Omental fat pad (tissue), 4 donors: ENCODE results near the gene FBXO36. TPM values are rescaled to one million over a fixed set of nuclear protein-coding genes. Genes with fewer than 3 reads are reported as not detected.

Experiments
- ATAC-seq: fragments of 150-250 bp; one replicate; pipeline ENCODE4 v1.9.1; 2016; ENCODE audit warnings: mild to moderate bottlenecking, moderate library complexity; ENCODE audit not compliant: low FRiP score
- DNase-seq: peaks from one replicate; pipeline ENCODE4 v3.0.0-alpha.2; 2019; ENCODE audit warnings: low spot score
- total RNA-seq, 4 donors: library from RNA; depleted of rRNA; stranded (reverse); fragments of >200 nt; gene quantifications; one replicate each; pipeline ENCODE4 v1.1.0, GENCODE V29; 2016
- TF ChIP-seq, protein P1 (sequence below), 3 donors: fragments of 450-650 bp; IDR thresholded peaks; one replicate each; pipeline ENCODE4 v1.5.1; 2016 to 2017; ENCODE audit warnings: antibody characterized with exemption in 3 of 3, mild to moderate bottlenecking in 3 of 3, moderate library complexity in 2 of 3

FBXO36 gene
- total RNA-seq, 4 donors from 2014 or later: 1.1 to 3.5 (median 2.3) TPM

DNA sequence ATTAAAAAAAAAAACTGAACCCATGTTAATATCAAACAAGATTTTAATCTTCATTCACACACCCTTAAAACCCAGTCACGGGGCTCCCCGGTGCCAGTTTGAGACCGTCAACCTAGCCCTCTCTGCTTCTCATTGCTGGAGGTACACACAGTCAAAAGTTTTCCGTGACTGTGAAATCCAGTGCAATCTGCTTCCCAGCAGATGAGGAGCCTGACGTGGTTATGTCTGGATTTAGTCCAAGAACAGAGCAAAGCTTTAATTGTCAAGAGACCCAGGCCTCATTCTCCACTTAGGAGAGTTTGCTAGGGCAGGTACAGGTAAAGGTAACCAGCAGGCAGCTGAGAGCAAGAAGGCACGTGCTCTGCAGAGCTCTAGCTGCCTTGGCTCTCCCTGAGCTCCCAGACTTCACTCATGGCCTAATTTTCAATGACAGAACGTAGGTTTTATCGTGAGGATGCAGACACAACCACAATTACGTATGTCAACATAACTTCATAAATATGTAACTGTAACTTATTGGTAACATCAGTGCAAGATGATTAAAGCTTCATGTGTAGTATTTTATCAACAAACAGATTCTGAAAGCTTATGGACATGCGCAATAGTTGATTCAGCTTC, 90.1 kb downstream of the FBXO36 start:
- TF ChIP-seq, protein P1, sequence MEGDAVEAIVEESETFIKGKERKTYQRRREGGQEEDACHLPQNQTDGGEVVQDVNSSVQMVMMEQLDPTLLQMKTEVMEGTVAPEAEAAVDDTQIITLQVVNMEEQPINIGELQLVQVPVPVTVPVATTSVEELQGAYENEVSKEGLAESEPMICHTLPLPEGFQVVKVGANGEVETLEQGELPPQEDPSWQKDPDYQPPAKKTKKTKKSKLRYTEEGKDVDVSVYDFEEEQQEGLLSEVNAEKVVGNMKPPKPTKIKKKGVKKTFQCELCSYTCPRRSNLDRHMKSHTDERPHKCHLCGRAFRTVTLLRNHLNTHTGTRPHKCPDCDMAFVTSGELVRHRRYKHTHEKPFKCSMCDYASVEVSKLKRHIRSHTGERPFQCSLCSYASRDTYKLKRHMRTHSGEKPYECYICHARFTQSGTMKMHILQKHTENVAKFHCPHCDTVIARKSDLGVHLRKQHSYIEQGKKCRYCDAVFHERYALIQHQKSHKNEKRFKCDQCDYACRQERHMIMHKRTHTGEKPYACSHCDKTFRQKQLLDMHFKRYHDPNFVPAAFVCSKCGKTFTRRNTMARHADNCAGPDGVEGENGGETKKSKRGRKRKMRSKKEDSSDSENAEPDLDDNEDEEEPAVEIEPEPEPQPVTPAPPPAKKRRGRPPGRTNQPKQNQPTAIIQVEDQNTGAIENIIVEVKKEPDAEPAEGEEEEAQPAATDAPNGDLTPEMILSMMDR (IDR thresholded peaks at IDR 0.05): no peak
- DNase-seq (no peak), ATAC-seq (no peak)

- no peak for DNase-seq
- no peak for ATAC-seq
- TF ChIP-seq, protein P1 (IDR thresholded peaks at IDR 0.05): no peak
Measured at GRCh38 chr2:230016844-230017243, 94.5 kb downstream of the FBXO36 start.

GRCh38 chr2:230018153-230018552, 95.8 kb downstream of the FBXO36 start:
- TF ChIP-seq, protein P1 (IDR thresholded peaks at IDR 0.05): no peak

DNA sequence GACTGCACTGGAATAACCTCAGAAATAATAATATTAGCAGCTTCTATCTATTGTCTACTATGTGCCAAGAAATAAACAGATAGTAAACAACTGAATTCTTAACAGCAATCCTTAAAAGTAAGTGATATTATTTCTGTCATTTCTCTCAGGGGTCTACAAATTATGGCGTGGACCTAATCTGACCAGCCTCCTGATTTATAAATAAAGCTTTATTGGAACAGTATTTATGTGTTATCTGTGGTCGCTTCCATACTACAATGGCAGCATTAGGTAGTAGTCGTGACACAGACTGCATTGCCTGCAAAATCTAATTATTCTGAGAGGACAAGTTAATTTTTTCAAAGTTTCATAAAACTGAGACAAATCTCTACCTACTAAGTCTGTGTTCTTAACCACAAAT, 97.4 kb downstream of the FBXO36 start:
- ATAC-seq (no peak), DNase-seq (no peak)
- TF ChIP-seq, protein P1 (IDR thresholded peaks at IDR 0.05): no peak

More at GRCh38 chr2:230018153-230018552, 95.8 kb downstream of the FBXO36 start:
- ATAC-seq: no peak
- no peak for DNase-seq

DNA sequence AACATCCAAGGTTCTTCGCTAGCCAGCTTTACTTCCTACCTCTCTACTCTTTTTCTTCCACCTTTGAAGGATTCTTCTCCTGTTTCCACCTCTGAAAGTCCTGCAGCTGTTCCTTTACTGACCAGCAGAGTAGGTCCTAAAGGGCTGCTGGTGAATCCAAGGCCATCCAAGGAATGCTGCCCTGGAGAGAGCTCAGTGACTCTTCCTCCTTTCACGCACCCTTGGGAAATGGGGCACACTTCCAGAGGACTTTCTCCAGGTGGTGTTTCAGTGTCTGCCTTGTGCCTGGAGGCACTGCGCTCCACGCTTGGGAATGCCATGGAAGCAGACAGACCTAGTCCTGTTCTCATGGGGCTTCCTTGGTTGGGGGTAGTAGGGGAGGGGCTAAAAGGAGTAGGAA, 101.0 kb downstream of the FBXO36 start:
- DNase-seq: no peak
- TF ChIP-seq, protein P1 (IDR thresholded peaks at IDR 0.05): no peak
- ATAC-seq: no peak

- no peak for DNase-seq
- TF ChIP-seq, protein P1 (IDR thresholded peaks at IDR 0.05): no peak
- ATAC-seq: no peak
Measured at GRCh38 chr2:230042195-230042594, 119.9 kb downstream of the FBXO36 start.

DNA sequence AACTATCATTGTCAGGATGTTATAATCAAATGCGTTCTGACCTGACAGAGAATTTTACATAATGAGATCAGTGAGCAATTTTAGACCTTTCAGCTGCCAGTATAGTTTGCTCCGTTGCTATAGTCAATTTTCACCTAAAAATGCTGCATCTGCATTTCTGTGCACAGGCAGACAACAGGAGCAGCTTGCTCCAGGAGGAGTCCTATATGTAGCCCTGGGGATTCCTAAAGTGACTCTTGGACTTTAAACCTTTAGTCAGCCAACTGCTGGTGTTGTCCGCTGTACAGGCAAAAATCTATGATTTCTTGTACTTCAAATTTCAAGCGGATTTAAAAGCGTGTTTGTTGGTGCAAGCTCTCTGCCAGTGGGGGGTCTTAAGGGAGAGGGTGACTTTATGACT, 120.7 kb downstream of the FBXO36 start:
- TF ChIP-seq, protein P1 (IDR thresholded peaks at IDR 0.05): no peak
- no peak for DNase-seq
- ATAC-seq: no peak
